Uterus (tissue), 2 donors: ENCODE results near the gene CCDC188.

Experiments used
- POLR2A ChIP-seq, 2 donors: fragments of 450-650 bp; IDR thresholded peaks; one replicate each; pipeline ENCODE4 v1.6.1; 2016; ENCODE audit warnings: antibody characterized with exemption in 2 of 2, mild to moderate bottlenecking in 1 of 2, moderate library complexity in 1 of 2
- TF ChIP-seq, protein P1 (sequence below), 4 experiments: fragments of 200-600 bp in 2 of 4; fragments of 450-650 bp in 2 of 4; sonication (generic) in 2 of 4; IDR thresholded peaks; one replicate each; pipeline ENCODE4 v1.5.1; 2016 to 2019; ENCODE audit warnings: antibody characterized with exemption in 4 of 4, mild to moderate bottlenecking in 2 of 4, moderate library complexity in 1 of 4

DNA sequence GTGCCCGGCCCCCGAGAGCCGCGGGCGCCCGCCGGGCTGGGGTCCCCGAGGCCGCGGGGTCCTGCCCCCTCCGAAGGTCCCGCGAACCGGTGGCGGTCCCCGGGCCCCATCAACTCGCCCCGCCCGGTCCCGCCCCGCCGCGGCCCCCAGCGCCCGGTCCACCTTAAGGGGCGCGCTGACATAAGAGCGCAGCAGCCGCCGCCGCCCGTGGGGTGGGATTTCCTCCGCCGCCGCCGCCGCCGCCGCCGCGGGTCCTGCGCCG lies 19.3 kb downstream of the CCDC188 start, which contains the start of gene ZDHHC8:
- no peak for TF ChIP-seq POLR2A (IDR thresholded peaks at IDR 0.05)
- TF ChIP-seq, protein P1, sequence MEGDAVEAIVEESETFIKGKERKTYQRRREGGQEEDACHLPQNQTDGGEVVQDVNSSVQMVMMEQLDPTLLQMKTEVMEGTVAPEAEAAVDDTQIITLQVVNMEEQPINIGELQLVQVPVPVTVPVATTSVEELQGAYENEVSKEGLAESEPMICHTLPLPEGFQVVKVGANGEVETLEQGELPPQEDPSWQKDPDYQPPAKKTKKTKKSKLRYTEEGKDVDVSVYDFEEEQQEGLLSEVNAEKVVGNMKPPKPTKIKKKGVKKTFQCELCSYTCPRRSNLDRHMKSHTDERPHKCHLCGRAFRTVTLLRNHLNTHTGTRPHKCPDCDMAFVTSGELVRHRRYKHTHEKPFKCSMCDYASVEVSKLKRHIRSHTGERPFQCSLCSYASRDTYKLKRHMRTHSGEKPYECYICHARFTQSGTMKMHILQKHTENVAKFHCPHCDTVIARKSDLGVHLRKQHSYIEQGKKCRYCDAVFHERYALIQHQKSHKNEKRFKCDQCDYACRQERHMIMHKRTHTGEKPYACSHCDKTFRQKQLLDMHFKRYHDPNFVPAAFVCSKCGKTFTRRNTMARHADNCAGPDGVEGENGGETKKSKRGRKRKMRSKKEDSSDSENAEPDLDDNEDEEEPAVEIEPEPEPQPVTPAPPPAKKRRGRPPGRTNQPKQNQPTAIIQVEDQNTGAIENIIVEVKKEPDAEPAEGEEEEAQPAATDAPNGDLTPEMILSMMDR (IDR thresholded peaks at IDR 0.05), result no peak
